Activated naive CD8-positive, alpha-beta T cell treated with anti-CD3 and anti-CD28 coated beads, Interleukin-2, amount 10 ng/mL, durations not matched to agents 7 days and 5 days (primary cell): ENCODE data around the gene CACNA1A. TPM values are rescaled to one million over a fixed set of nuclear protein-coding genes. Genes with fewer than 3 reads are reported as not detected.

Source experiments
- ATAC-seq: fragments of 150-1000 bp; cut with Tn5 transposase; one replicate; pipeline ENCODE4 v1.10.0; 2021; ENCODE audit warnings: low read depth, moderate library complexity
- POLR2A ChIA-PET: fragments of 350-600 bp; sonication (Branson Sonifier 250); formaldehyde crosslinking; loops from one replicate; lab custom pipeline; 2021; ENCODE audit warnings: antibody characterized with exemption; lab: Charles Lee
- DNase-seq: peaks from one replicate; pipeline ENCODE4 v3.0.0; 2021
- H3K27ac Mint-ChIP-seq: one replicate; pipeline ENCODE4 v1.8.0; 2022; ENCODE audit warnings: mild to moderate bottlenecking, mixed read lengths
- H3K27me3 Mint-ChIP-seq: one replicate; pipeline ENCODE4 v1.8.0; 2022; ENCODE audit warnings: mild to moderate bottlenecking, moderate library complexity, mixed read lengths
- H3K36me3 Mint-ChIP-seq: one replicate; pipeline ENCODE4 v1.8.0; 2021; ENCODE audit warnings: mild to moderate bottlenecking, mixed read lengths
- H3K4me1 Mint-ChIP-seq: one replicate; pipeline ENCODE4 v1.8.0; 2021; ENCODE audit warnings: mixed read lengths
- H3K4me3 Mint-ChIP-seq: one replicate; pipeline ENCODE4 v1.8.0; 2022; ENCODE audit warnings: mild to moderate bottlenecking, moderate library complexity, mixed read lengths
- H3K9me3 Mint-ChIP-seq: one replicate; pipeline ENCODE4 v1.8.0; 2021; ENCODE audit warnings: mixed read lengths
- total RNA-seq, 2 experiments: library from RNA; stranded (reverse); gene quantifications; one replicate each; pipeline ENCODE4 v1.2.3, GENCODE V29; 2021

The CACNA1A gene
- total RNA-seq, 2 experiments from 2014 or later, result 0.91 to 0.94 TPM

DNA sequence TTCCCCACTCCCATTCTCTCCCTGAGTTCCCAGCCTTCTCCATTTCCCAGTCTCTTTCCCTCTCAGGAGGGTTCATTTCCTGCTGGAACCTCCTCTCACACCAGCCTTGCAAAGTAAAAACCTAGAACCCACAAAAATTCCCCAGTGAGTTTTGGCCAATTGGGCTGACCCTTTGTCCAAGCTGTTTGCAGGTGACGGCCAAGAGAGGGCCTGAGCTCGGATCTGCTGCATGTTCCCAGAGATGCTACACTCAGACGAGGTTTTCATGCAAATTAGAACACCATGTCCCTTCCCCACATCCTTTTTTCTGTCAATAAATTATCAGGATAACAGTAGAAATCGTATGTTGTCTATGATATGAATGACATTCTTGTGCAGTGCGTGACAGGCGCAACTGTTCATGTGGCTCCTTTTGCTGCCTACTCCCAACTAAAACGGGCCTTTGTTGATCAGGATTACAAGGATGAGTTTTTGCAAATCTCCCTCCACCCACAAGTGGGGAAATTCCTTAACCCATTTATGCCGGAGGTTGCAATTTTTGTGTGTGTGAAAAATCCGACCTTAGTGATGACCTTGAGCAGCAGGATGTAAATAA lies 149.5 kb downstream of the CACNA1A start:
- DNase-seq, result no peak
- H3K27me3 Mint-ChIP-seq, result peaks cover 11% of the 10 kb centered on the region

DNA sequence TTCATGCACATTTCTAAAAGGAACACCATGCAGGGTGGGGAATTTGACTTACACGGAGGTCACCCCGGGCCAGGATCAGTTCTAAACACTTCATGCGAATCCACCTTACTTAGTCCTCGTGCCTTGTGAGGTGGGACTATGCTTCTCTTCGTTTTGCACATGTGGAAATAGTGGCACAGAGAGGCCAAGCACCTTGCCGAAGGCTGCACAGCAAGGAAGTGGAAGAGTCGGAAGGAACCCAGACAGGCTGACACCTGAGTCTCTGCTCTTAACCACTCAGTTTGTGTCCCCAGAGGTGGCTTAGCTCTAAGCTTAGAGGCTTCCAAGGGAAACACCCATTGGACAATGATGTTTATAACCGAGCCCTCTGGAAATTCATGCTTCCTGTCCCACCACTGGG lies 150.1 kb downstream of the CACNA1A start:
- Mint-ChIP-seq H3K4me3 (no peak overlapping the region), H3K27ac (no peak overlapping the region)

More for the DNA sequence above, 149.5 kb downstream of the CACNA1A start:
- POLR2A ChIA-PET, result no interaction called here
- Mint-ChIP-seq H3K4me1 (no peaks in the 10 kb centered on the region), H3K36me3 (no peaks in the 10 kb centered on the region), H3K9me3 (peaks cover 3% of the 10 kb centered on the region), H3K4me3 (no peak overlapping the region), H3K27ac (no peak overlapping the region)
- no peak for ATAC-seq

DNA sequence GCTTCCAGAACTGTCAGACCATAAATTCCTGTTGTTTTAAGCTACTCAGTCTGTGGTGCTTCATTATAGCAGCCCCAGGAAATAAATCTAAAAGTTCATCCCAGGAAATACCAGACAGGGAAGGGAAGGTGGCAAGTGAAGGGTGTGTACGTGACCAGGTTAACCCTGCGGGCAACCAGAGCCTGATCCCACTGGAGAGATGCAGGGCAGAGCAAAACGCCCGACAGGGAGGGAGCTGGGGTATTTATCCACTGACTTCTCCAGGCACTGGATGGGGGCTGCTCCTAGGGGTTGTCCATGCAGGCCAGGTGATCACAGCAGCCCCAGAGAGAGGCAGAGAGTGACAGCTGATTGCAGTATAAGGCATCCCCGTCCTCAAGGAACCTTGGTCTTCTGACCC lies 150.9 kb downstream of the CACNA1A start:
- H3K4me3 Mint-ChIP-seq, result no peak overlapping the region
- POLR2A ChIA-PET, result no interaction called here
- no peaks in the 10 kb centered on the region for H3K4me1 Mint-ChIP-seq
- ATAC-seq (no peak), DNase-seq (no peak)
- H3K36me3 Mint-ChIP-seq, result no peaks in the 10 kb centered on the region
- peaks cover 6% of the 10 kb centered on the region for H3K27me3 Mint-ChIP-seq
- no peak overlapping the region for H3K27ac Mint-ChIP-seq
- H3K9me3 Mint-ChIP-seq, result peaks cover 3% of the 10 kb centered on the region

More for the DNA sequence above, 150.1 kb downstream of the CACNA1A start:
- Mint-ChIP-seq H3K36me3 (no peaks in the 10 kb centered on the region), H3K4me1 (no peaks in the 10 kb centered on the region), H3K27me3 (peaks cover 9% of the 10 kb centered on the region), H3K9me3 (peaks cover 3% of the 10 kb centered on the region)
- ATAC-seq (no peak), DNase-seq (no peak)
- POLR2A ChIA-PET, result no interaction called here

DNA sequence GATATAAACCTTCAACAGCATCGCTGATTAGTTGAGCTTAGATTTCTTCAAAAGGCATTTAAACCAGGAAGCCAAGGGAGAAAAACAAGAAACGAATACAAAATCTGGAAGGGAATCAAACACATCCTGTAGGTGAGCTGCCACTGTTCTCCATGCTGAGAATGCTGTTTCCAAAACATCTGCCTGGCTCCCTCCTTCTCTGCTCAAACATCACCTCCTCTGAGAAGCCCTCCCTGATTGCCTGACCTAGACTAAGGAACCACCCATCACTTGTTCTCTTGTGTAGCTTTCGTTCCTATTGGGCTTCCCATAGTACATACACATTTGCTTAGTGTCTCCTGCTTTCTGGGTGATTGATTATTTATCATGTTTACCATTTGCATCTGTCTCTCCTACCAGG lies 152.7 kb downstream of the CACNA1A start:
- Mint-ChIP-seq H3K4me3 (no peak overlapping the region), H3K9me3 (no peaks in the 10 kb centered on the region), H3K27ac (no peak overlapping the region), H3K4me1 (no peaks in the 10 kb centered on the region), H3K27me3 (peaks cover 3% of the 10 kb centered on the region), H3K36me3 (no peaks in the 10 kb centered on the region)
- DNase-seq (no peak), ATAC-seq (no peak)
- POLR2A ChIA-PET, result no interaction called here

DNA sequence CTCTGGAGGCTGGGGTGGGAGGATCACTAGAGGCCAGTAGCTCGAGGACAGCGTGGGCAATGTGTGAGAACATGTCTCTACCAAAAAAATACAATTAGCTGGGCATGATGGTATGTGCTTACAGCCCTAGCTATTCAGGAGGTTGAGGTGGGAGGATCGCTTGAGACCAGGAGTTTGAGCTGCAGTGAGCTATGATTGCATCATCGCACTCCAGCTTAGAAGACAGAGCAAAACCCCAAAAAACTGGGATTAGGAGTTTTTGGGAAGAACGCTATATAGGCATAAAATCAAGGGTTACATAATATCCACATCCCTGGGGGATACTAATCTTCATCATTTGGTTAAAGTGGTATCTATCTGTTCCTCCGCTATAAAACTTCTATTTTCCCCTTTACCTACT lies 155.5 kb downstream of the CACNA1A start:
- no peak overlapping the region for H3K27ac Mint-ChIP-seq
- no peaks in the 10 kb centered on the region for H3K36me3 Mint-ChIP-seq
- H3K4me1 Mint-ChIP-seq, result no peaks in the 10 kb centered on the region
- peaks cover 3% of the 10 kb centered on the region for H3K27me3 Mint-ChIP-seq
- no peaks in the 10 kb centered on the region for H3K9me3 Mint-ChIP-seq
- DNase-seq, result no peak
- H3K4me3 Mint-ChIP-seq, result no peak overlapping the region
- POLR2A ChIA-PET, result no interaction called here
- ATAC-seq, result no peak

DNA sequence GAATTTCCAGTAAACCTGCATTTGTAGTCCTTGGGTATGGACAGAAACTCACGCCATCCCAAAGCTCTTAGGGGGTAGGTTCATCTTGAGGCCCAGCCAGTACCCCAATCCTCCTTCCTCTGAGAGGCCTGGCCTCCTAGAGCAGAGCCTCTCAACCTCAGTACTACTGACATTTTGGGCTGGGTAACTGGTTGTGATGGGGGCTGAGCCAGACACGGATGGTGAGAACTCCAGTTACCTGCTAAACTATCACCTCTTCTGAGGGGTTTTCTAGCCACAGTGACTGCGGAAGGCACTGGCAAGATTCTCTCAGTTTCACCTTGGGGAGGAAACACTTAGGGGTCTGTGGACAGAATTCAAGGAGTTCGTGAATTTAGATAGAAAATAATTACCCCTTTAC lies 156.2 kb downstream of the CACNA1A start:
- no peak overlapping the region for H3K4me3 Mint-ChIP-seq
- ATAC-seq (no peak), DNase-seq (no peak)
- no peaks in the 10 kb centered on the region for H3K9me3 Mint-ChIP-seq
- POLR2A ChIA-PET, result no interaction called here
- no peaks in the 10 kb centered on the region for H3K36me3 Mint-ChIP-seq
- H3K27me3 Mint-ChIP-seq, result peaks cover 3% of the 10 kb centered on the region
- H3K4me1 Mint-ChIP-seq, result no peaks in the 10 kb centered on the region
- H3K27ac Mint-ChIP-seq, result no peak overlapping the region

DNA sequence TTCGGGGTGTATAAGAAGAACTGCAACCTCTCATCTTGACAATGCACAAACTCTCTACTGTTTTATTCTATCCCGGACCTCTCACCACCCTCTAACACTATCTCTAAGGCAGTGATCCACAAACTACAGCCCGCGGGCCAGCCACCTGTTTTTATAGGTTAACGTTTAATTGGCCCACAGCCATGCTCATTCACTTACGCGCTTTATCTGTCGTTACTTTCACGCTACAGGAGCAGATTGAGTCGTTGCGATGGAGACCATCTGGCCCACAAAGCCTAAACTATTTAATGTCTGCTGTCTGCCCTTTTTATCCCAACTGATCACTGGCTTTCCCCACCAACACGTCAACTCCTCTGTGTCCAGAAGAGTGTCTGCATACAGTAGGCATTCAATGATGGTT lies 158.9 kb downstream of the CACNA1A start:
- Mint-ChIP-seq H3K4me3 (no peak overlapping the region), H3K27ac (no peak overlapping the region)
- POLR2A ChIA-PET, result no interaction called here

DNA sequence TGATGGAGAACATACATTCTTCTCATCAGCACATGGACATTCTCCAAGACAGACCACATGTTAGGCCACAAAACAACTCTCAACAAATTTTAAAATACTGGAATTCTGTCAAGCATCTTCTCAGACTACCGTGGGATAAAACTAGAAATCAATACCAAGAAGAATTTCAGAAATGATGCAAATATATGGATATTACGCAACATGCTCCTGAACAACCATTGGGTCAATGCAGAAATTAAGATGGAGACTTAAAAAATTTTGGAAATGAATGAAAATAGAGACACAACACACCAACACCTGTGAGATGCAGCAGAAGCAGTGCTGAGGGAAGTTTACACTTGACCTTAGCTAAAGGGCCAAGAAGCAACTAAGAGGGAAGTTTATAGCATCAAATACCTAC lies 162.8 kb downstream of the CACNA1A start:
- POLR2A ChIA-PET, result no interaction called here
- Mint-ChIP-seq H3K27me3 (no peaks in the 10 kb centered on the region), H3K36me3 (no peaks in the 10 kb centered on the region), H3K9me3 (peaks cover 9% of the 10 kb centered on the region), H3K4me1 (no peaks in the 10 kb centered on the region), H3K27ac (no peak overlapping the region), H3K4me3 (no peak overlapping the region)
- no peak for ATAC-seq
- no peak for DNase-seq

More for the DNA sequence above, 158.9 kb downstream of the CACNA1A start:
- no peaks in the 10 kb centered on the region for H3K4me1 Mint-ChIP-seq
- no peaks in the 10 kb centered on the region for H3K36me3 Mint-ChIP-seq
- peaks cover 1% of the 10 kb centered on the region for H3K9me3 Mint-ChIP-seq
- no peaks in the 10 kb centered on the region for H3K27me3 Mint-ChIP-seq
- DNase-seq (no peak), ATAC-seq (no peak)

DNA sequence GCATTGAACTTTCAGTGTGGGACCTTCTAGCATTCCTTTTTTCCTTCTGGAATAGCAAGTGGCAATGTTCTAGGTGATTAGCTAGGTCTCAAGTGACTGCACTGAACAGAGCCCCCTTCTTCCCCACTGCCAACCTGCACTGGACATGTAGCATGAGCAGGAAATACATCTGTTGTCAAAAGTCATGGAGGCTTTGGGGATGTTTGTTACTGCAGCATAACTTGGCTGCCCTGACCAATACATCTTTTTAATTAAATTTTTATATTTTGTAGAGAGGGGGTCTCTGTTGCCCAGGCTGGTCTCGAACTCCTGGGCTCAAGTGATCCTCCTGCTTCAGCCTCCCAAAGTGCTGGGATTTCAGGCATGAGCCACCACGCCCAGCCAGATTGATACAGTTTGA lies 163.6 kb downstream of the CACNA1A start:
- DNase-seq, result no peak
- H3K4me1 Mint-ChIP-seq, result no peaks in the 10 kb centered on the region
- no peaks in the 10 kb centered on the region for H3K36me3 Mint-ChIP-seq
- no peaks in the 10 kb centered on the region for H3K27me3 Mint-ChIP-seq
- H3K4me3 Mint-ChIP-seq, result no peak overlapping the region
- peaks cover 9% of the 10 kb centered on the region for H3K9me3 Mint-ChIP-seq
- no peak for ATAC-seq
- POLR2A ChIA-PET, result no interaction called here
- no peak overlapping the region for H3K27ac Mint-ChIP-seq

DNA sequence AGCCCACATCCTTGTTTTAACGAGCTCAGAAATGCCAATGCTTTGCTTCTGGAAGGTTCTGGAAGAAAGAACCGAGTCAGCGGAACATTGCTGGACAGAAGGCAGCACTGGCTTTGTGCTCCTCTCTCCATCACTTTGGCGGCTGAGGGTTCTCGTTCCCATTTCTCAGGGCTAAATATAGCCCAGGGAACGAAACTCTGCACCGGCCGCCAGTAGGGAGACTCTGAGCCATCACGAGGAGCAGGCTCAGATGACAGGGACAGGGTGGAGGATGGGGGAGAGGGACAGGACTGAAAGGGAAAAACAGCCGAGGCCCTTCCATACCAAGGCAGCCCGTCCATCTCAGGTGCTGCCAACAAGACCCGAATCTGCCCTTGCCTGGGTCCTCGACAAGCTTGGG lies 166.4 kb downstream of the CACNA1A start:
- peaks cover 3% of the 10 kb centered on the region for H3K27me3 Mint-ChIP-seq
- H3K4me3 Mint-ChIP-seq, result no peak overlapping the region

DNA sequence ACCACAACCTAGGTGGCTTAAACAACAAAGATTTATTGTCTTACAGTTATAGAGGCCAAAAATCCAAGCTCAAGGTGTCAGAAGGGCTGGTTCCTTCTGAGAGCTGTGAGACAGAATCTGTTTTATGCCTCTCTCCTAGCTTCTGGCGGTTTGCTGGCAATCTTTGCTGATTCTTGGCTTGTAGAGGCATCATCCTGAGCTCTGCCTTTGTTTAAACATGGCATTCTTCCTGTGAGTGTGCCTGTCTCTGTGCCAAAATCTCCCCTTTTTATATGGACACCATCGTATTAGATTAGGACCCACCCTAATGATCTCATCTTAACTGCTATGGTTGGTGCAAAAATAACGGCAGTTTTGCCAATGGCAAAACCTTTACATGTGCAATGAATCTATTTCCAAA lies 169.1 kb downstream of the CACNA1A start:
- H3K9me3 Mint-ChIP-seq, result peaks cover 6% of the 10 kb centered on the region
- no peaks in the 10 kb centered on the region for H3K4me1 Mint-ChIP-seq
- H3K27ac Mint-ChIP-seq, result no peak overlapping the region
- no peaks in the 10 kb centered on the region for H3K36me3 Mint-ChIP-seq
- H3K27me3 Mint-ChIP-seq, result peaks cover 3% of the 10 kb centered on the region
- no peak overlapping the region for H3K4me3 Mint-ChIP-seq
- no peak for ATAC-seq
- no peak for DNase-seq
- POLR2A ChIA-PET, result no interaction called here

More for the DNA sequence above, 166.4 kb downstream of the CACNA1A start:
- H3K27ac Mint-ChIP-seq, result no peak overlapping the region
- no peaks in the 10 kb centered on the region for H3K4me1 Mint-ChIP-seq
- POLR2A ChIA-PET, result no interaction called here
- ATAC-seq (no peak), DNase-seq (no peak)
- H3K9me3 Mint-ChIP-seq, result peaks cover 9% of the 10 kb centered on the region
- no peaks in the 10 kb centered on the region for H3K36me3 Mint-ChIP-seq

DNA sequence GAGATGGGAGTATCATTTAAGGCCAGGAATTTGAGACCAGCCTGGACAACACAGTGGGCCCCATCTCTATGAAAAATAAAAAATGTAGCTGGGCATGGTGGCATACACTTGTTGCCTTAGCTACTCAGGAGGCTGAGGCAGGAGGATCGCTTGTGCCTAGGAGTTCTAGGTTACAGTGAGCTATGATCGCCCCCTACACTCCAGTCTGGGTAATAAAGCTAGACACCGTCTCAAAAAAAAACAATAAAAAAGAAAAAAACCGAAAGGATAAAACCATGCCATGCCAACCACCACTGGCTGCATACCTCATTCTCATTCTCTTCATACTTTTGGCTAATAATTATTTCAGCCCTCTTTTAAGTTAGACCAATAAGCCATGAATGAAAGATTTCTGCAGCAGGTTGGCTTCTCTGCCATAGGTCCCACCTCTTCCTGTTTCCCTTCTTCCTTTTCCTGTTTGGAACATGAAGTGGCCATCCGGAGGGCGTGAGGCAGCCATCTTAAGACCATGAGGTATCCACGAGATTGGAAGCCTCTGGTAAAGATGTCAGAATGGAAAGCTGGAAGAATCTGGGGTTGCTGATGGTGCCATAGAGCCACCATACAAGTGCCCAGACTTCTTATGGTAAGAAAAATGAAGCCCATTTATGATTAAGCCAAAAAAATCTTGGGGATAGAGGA lies 171.3 kb downstream of the CACNA1A start:
- Mint-ChIP-seq H3K27me3 (peaks cover 3% of the 10 kb centered on the region), H3K4me3 (no peak overlapping the region), H3K9me3 (no peaks in the 10 kb centered on the region), H3K27ac (no peak overlapping the region), H3K4me1 (no peaks in the 10 kb centered on the region), H3K36me3 (no peaks in the 10 kb centered on the region)
- POLR2A ChIA-PET, result interaction anchor here (0.6 kb wide), 1 partner anchor 12 kb away, joined by 3 read pairs; no protein-coding TSS in a partner anchor
- no peak for ATAC-seq
- no peak for DNase-seq

DNA sequence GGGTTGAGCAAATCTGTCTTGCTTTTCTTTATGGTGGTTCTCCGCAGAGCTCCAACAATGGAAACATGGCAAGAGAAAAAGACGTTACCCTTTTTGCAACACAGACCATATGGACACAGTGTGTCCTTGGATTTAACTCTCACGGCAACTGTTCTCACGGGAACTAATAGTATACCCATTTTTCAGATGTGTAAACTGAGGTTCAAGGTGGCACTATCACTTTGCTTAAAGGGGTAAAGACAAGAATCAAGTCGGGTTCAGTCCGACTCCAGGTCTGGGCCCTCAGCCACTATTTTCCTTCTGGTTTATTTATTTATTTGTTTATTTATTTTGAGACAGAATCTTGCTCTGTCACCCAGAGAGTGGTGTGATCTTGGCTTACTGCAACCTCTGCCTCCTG lies 176.0 kb downstream of the CACNA1A start:
- Mint-ChIP-seq H3K9me3 (no peaks in the 10 kb centered on the region), H3K27ac (no peak overlapping the region), H3K4me3 (no peak overlapping the region), H3K36me3 (no peaks in the 10 kb centered on the region), H3K4me1 (no peaks in the 10 kb centered on the region), H3K27me3 (peaks cover 3% of the 10 kb centered on the region)
- DNase-seq (no peak), ATAC-seq (no peak)
- POLR2A ChIA-PET, result no interaction called here

DNA sequence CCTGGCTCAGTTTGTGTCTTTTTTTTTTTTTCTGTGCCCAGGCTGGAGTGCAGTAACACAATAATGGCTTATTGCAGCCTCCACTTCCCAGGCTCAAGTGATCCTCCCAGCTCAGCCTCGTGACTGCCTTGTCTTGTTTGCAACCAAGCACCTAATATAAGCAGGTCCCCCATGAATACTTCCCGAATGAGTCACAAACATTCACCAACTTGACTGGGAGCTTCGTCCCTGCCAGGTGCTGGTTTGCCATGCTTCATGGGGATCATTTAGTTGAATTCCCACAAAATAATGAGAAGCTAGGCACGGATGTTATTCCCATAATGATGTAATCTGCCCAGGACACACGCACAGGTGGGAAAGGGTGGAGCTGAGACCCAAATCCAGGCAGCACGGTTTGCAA lies 176.5 kb downstream of the CACNA1A start:
- Mint-ChIP-seq H3K9me3 (no peaks in the 10 kb centered on the region), H3K27ac (no peak overlapping the region), H3K4me3 (no peak overlapping the region), H3K4me1 (no peaks in the 10 kb centered on the region), H3K36me3 (no peaks in the 10 kb centered on the region), H3K27me3 (peaks cover 2% of the 10 kb centered on the region)
- POLR2A ChIA-PET, result no interaction called here
- ATAC-seq (no peak), DNase-seq (no peak)
